HG03025 (cell line): ENCODE results near the gene FLNA.
"Not testable (repeated sequence)": the region's sequence is repeated elsewhere in the genome, so short reads cannot be mapped to it uniquely, and the experiment has no call there.

Experiments used
- ATAC-seq: cut with Tn5 transposase; IDR thresholded peaks from one replicate; pipeline ENCODE4 v1.9.1; 2021; ENCODE audit warnings: mild to moderate bottlenecking, moderate library complexity; ENCODE audit not compliant: unreplicated experiment, low FRiP score

Gene FLNA

GRCh38 chrX:154310616-154311536 is 63.6 kb downstream of the FLNA start:
- no peak for ATAC-seq

GRCh38 chrX:154309041-154309775 is 65.2 kb downstream of the FLNA start:
- no peak for ATAC-seq

- no peak for ATAC-seq
These were observed 66.1 kb downstream of the FLNA start for GRCh38 chrX:154308108-154308946.

DNA sequence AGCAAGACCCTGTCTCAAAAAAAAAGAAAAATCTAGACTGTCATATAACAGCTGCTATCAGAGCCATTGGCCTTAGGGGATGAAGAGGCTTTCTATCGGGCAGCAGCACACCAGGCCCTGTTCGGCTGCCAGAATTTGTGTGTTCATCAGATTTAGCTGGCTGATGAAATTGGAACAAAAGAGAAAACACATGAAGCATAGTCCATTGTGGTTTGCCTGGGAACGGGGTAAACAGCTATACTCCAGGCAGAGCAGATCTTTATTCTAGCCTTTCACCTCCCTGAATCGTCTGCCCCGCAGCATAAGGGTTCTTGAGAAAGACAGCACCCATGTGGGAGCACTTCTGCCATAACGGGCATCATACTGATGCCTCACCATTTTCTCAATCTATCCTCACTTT is 67.2 kb downstream of the FLNA start:
- ATAC-seq: no peak

- ATAC-seq: no peak
These were observed 68.8 kb downstream of the FLNA start for GRCh38 chrX:154305541-154306205.

DNA sequence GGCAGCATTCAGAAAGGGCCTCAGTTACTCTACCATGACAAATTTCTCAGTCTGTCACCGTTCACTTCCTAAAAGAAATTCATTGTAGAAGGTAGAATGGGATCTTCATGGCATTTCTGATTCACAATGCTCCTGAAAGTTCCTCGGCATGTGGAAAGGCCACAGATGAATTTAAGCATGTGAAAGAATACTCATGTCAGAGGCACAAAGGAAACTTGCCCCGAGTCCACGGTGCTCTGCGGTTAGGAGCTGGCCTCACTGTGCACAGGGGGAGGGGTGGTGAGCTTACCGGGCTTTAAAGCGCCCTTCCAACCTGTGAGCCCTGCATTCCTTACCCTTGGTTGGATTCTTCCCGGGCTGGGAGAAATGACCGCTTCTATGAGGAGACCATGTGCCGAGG is 69.6 kb downstream of the FLNA start:
- no peak for ATAC-seq

- no peak for ATAC-seq
These were observed 71.0 kb downstream of the FLNA start for GRCh38 chrX:154303476-154303875.

GRCh38 chrX:154302998-154303397 is 71.4 kb downstream of the FLNA start:
- ATAC-seq: not testable (repeated sequence)

DNA sequence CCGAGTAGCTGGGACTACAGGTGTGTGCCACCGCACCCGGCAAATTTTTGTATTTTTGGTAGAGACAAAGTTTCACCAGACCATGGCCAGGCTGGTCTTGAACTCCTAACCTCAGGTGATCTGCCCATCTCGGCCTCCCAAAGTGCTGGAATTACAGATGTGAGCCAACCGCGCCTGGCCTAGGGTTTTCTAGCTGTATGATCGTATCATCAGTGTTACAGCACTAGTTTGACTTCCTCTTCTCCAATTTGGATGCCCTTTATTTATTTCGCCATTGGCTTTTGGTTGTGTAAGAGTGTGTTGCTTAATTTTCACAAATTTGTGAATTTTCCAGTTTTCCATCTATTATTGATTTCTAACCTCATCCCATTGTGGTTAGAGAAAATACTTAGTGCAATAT is 73.6 kb downstream of the FLNA start:
- no peak for ATAC-seq
